ENCODE data around the gene SNRNP35. TPM values are rescaled to one million over a fixed set of nuclear protein-coding genes. Genes with fewer than 3 reads are reported as not detected.
"Not testable (repeated sequence)": the region's sequence is repeated elsewhere in the genome, so short reads cannot be mapped to it uniquely, and the experiment has no call there.

SNRNP35 gene
- total RNA-seq = 10 to 100 TPM; 19.1 to 36.3 (median 21.4) TPM

- peaks cover 4 to 15% of the 10 kb centered on the region in 2 donors for H3K4me1 ChIP-seq
- intact Hi-C loops (cut with DNase I) = no loop called here
Measured at GRCh38 chr12:123457980-123458779, at the start of gene SNRNP35. Gene SNRNP35 (plus strand): TSS chr12:123458139. CDS start chr12:123465541, 7,402 bp downstream.

GRCh38 chr12:123408619-123409018 is 49.3 kb upstream of the SNRNP35 start:
- DNase-seq; H3K4me1 ChIP-seq; intact Hi-C loops (cut with DNase I); H3K9me3 ChIP-seq; H3K27me3 ChIP-seq; H3K4me3 ChIP-seq (replicated peaks in 1 of 3); H3K27ac ChIP-seq: not testable (repeated sequence)
- peaks cover 36 to 46% of the 10 kb centered on the region in 2 donors for H3K36me3 ChIP-seq
- 96 to 100% methylated on average over 4 to 7 of the region's 7 CpGs for WGBS, 2 donors

More at GRCh38 chr12:123457980-123458779, at the start of gene SNRNP35:
- Histone ChIP-seq H3K9me3 (no peaks in the 10 kb centered on the region), H3K27me3 (no peaks in the 10 kb centered on the region), H3K27ac (peak within 1 kb of the TSS; percentile 97 to 99 (median 98)), H3K4me3 (replicated peaks in 1 of 3) (peak within 1 kb of the TSS in 2 of 3 donors; percentile 27 to 79), H3K36me3 (no peaks in the 10 kb centered on the region)
- peak; percentile 4 to 58 for TF ChIP-seq POLR2A (IDR thresholded peaks at IDR 0.05)
- TF ChIP-seq CTCF (IDR thresholded peaks at IDR 0.05) = no peak
- 0 to 1% methylated on average over 46 of the region's 48 CpGs for WGBS, 2 donors
- peak; percentile 83 to 85 for DNase-seq

GRCh38 chr12:123409284-123410040 is 48.5 kb upstream of the SNRNP35 start:
- H3K9me3 ChIP-seq; DNase-seq; H3K27ac ChIP-seq; H3K4me1 ChIP-seq; H3K27me3 ChIP-seq; H3K4me3 ChIP-seq (replicated peaks in 1 of 3); intact Hi-C loops (cut with DNase I): not testable (repeated sequence)
- peaks cover 28 to 37% of the 10 kb centered on the region in 2 donors for H3K36me3 ChIP-seq
- WGBS, 2 donors = 92 to 93% methylated on average over 11 of the region's 11 CpGs

GRCh38 chr12:123410041-123410412 is 47.9 kb upstream of the SNRNP35 start:
- Histone ChIP-seq H3K9me3 (no peaks in the 10 kb centered on the region), H3K36me3 (peaks cover 22 to 32% of the 10 kb centered on the region in 2 donors), H3K27ac (no peak overlapping the region), H3K27me3 (no peaks in the 10 kb centered on the region), H3K4me3 (replicated peaks in 1 of 3) (no peak overlapping the region), H3K4me1 (peaks cover 0 to 5% of the 10 kb centered on the region in 2 donors)
- 92 to 97% methylated on average over 5 of the region's 5 CpGs for WGBS, 2 donors
- intact Hi-C loops (cut with DNase I) = no loop called here
- TF ChIP-seq POLR2A (IDR thresholded peaks at IDR 0.05) (no peak), CTCF (IDR thresholded peaks at IDR 0.05) (no peak)
- no peak for DNase-seq

- no peak for TF ChIP-seq POLR2A (IDR thresholded peaks at IDR 0.05)
- TF ChIP-seq CTCF (IDR thresholded peaks at IDR 0.05) = no peak
- Histone ChIP-seq H3K36me3 (peaks cover 21 to 27% of the 10 kb centered on the region in 2 donors), H3K9me3 (no peaks in the 10 kb centered on the region), H3K27me3 (no peaks in the 10 kb centered on the region), H3K4me1 (no peaks in the 10 kb centered on the region), H3K4me3 (replicated peaks in 1 of 3) (no peak overlapping the region), H3K27ac (no peak overlapping the region)
- 97 to 100% methylated on average over 2 of the region's 2 CpGs for WGBS, 2 donors
- no peak for DNase-seq
- intact Hi-C loops (cut with DNase I) = no loop called here
Measured at GRCh38 chr12:123421314-123421713, 36.6 kb upstream of the SNRNP35 start.
